HG02642 (cell line): ENCODE data around the gene CARD10.
"Not testable (repeated sequence)": the region's sequence is repeated elsewhere in the genome, so short reads cannot be mapped to it uniquely, and the experiment has no call there.

Source experiments
- ATAC-seq: cut with Tn5 transposase; IDR thresholded peaks from one replicate; pipeline ENCODE4 v1.9.1; 2021; ENCODE audit warnings: mild to moderate bottlenecking; ENCODE audit not compliant: unreplicated experiment, poor library complexity

Gene CARD10

DNA sequence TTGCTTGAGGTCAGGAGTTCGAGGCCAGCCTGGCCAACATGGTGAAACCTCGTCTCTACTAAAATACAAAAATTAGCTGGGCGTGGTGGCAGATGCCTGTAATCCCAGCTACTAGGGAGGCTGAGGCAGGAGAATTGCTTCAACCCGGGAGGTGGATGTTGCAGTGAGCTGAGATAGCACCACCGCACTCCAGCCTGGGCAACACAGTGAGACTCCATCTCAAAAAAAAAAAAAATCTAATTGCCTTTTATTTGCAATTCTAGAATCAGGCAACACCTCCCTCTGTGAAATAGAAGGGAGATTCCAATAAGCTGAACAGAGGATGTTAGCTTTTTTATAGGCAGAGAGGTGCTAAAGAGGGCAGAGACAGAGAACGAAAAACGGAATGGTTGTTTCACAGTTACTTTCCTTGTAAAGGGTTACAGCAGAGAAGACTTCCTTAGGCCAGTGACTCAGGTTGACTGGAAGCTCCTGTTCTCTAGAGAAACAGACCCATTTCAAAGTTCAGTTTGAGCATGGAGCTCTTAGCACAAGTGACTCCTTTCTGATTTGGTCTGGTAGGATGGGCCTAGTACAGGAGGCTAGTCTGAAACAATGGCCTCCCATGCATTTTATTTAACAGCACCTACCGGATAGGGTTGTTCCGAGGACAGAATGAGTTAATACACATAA lies 8.0 kb upstream of the CARD10 start:
- not testable (repeated sequence) for ATAC-seq

DNA sequence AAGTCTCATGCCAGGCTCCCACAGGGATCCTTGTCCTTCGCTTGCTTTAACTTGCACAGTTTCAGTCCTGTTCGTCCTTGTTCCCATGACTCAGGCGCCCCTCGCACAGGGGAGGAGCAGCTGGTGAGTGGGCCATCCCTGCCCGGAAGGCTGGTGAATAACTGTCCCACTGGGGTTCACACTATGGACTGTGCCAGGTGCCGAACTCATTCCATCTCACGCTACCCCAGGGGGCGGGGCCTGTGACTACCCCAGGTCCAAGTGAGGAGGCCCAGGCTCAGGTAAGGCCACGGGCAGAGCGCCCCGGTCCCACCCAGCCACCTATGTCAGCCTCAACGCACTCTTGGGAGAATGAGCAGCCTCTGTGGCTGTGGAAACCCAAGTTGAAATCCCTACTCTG lies 7.2 kb upstream of the CARD10 start:
- ATAC-seq, result no peak

DNA sequence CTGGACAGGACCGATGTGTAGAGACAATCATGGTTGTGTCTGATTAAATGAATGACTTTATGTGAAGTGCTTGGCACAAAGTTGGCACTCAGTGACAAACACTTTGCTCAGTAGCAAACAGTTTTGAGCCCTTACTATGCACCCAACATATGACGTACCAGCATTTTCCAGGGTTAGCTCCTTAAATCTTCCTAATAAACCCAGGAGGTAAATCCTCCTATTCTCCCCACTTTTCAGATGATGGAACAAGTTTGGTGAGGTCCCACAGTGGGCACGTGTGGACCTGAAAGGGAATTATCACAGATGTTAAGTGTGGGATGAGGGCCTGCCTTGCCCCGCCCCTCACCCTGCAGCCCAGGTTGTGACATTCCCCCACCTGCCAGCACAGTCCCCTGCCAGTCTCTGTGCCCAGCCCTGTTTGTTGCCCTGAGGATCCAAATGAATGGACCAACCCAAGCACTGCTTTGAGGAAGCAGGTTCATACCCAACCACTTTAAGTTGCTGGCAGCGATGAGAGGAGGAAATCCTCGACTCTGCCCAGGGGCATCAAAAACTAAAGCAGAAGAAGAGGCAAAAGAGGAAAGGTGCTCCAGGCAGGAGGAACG lies 6.6 kb upstream of the CARD10 start:
- ATAC-seq, result no peak

DNA sequence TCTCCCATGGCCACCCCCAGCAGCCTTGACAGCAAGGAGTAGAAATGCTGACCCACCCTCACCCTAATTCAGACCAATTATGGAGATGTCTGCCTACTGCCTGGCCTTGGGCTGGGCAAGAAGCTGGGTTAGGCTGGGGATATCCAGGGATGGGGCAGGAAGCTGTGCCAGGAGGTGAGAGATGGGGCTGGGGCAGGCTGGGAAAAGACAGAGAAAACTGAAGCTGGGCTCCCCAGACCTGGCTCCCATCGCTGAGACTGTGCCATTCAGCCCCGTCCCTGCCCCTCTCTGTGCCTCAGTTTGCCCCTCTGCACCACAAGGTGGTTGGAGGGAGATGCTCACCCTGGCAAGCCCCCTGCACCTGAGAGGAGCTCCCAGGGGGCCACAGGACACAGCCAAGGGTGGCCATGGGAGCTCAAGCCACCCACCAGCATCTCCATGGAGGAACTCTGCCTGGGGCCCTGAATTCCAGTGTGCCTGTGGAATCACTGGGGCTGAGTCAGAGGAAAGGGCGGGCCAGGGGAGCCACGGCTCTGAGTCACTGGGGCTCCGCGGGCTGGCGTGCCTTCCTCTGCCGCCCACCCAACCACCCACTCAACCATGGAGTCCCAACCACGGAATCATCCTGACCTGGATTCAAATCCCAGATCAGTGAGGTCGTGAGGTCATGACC lies 6.0 kb upstream of the CARD10 start:
- ATAC-seq, result no peak

DNA sequence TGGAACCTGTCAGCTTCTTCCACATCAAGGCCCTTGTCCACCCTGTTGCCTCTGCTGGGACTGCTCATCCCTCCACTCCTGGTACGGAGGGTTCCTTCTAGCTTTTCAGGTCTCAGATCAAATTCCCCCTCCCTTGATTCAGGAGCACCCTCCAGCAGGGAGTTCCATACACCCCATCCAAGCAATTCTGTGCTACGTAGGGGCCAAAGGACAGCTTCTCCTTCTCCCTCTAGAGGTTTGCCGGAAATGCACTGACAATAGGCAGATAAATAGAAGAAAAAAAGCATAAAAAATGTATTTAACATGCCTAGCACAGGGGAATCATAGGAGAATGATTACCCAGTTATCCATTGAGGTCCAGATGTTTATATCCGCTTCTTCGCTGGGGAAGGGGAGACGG lies 3.3 kb upstream of the CARD10 start:
- ATAC-seq, result no peak

DNA sequence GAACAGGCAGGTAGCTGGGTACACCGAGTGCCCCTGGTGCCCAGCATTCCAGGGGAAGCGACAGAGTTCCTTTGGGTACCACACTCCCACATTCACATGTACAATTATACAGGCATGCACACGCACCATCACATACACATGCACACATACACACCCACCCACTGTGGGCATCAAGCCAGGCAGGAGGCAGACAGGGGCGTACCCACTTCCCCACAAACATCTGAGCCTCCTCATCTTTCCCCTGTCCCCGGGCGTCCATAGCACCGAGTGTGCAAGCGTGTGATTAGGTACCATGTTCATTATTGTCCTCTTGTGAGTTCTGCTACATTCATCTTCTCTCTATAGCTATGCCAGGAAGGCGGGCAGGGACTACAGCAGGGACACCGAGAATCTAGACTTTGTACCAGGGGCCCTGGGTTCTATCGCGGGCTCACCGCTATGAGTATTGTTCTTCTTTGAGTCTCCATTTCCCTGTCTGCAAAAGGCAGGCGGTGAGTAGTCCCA lies 2.1 kb upstream of the CARD10 start:
- no peak for ATAC-seq

DNA sequence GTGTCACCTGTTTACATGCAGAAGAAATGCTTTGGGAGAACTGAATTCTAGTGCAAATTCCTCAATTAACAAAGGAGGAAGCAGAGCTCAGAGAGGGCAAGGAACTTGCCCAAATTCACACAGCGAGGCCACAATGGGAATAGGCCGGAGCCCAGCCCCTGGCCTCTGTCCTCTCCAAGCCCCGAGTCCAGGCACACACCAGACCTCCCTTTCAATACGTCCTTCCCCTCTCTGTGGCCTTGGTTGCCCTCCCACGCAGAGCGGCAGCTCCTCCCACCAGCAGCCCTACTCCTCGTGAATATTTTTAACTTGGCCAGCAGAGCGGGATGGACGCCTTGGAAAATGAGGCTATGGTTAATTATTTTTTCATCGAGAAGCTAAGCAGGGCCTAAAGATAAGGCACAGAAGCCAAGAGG lies 1.6 kb upstream of the CARD10 start:
- ATAC-seq, result no peak

DNA sequence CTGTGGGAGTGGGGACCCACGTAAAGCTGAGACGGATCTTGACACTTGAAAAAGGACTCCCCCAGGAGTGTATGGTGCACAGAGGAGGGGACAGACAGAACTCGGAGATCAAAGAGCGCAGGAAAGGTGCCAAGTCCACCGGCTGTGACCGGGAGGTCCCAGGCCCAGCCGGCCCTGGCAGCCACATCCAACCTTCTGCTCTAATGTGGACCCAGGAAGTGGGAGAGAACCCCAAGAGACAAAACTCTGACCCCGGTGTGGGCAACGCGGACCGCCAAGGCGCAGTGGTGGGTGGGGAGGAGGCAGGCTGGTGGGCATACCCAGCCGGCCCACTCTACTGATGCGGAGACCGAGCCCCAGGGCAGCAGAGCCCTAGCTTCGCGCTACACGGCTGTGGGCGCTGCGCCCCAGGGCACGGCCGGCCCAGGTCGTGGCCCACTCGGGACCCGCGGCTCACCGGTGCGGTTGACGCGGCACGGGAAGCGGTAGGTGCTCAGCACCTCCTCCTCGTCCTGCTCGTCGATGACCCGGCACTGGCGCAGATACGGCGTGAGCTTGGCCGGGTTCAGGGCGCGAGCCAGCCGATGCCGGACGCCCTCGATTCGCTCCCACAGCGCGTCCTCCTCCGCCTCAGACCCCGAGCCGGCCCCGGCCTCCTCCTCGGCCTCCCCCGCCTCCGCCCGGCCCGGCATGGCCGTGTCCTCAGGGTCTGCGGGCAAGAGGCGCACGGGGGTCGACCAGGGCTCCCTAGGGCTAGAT lies 527 bp downstream of the CARD10 start:
- no peak for ATAC-seq

DNA sequence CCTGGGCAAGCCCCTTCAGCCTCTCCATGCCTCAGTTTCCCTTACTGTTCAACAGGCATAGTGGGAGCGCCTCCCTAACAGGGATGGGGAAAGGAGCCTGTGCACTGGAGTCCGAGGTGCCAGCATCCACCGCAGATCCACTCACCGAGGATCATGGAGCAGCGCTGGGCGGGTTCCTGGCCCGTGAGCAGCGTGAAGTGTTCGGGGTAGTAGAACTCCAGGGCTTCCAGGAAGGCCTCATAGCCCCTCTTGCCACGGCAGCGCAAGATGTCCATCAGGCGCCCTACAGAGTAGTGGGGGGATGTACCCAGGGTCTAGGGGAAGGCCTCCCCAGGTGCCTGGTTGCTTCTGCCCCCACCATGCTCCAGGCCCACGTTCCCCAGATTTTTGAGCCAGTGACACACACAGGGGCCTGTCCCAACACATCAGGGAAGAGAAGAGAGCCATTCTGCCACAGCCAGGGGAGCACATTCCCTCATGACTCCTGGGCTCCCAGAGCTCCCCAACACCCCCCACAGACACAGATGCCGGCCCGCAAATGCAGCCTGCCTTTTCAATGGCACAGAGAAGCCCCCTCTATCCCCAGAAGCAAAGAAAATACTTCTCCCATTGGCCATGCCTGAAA lies 1.3 kb downstream of the CARD10 start:
- ATAC-seq, result no peak

DNA sequence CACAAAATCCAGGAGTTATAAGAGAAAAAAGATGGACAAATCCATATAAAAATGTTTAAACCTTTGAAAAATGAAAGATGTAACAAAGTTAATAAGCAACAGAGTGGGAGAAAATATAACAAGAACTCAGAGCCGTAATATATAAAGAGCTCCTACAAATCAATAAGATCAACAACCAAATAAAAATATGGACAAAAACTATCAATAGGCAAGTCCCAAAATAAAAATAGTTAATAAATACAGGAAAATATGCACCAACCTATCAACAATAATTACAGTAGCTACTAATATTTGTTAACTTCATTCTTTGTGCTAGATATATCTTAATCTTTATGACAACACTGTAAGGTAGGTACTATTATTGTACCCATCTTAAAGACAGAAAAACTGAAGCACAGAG lies 2.8 kb downstream of the CARD10 start:
- ATAC-seq, result no peak

DNA sequence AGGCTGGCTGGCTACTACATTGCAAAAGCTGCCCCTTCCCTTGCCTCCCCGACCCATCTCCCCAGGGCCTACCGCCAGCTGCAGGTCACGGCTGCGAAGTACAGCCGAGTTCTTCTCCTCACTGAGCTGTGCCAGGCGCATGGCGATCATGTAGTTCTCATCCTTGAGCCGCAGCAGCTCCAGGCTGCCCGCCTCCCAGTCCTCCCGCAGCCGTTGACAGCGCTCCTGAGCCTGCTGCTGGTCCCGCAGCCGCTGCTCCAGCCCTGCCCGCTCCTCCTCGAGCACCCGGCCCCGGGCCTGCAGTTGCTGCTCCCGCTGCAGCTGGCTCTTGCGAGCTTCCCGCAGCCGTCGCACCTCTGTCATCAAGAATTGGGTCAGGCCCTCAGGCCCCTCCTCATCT lies 3.3 kb downstream of the CARD10 start:
- ATAC-seq, result no peak

DNA sequence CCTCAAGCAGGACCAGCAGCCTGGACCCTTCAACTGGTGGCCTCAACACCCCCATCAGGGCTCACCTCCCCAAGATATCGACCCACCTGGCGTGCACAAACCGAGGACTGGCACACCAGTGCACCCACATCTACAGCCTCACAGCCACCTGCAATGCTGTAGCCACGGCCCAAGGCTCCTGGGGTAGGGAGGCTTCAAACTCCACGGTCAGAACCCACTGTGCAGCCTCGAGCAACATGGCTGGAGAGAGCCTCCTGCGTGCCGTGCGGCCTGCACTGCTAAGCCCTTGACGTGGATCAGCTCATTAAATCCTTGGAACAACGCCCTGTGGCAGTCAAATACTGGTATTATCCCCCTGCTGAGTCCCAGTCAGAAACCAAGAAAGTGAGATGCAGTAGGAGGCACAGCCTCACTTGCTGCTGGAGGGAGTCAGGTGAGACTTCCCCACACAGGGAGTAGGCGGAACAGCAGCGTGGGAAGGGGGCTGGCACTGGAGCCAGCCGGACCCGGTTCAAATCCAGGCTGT lies 4.6 kb downstream of the CARD10 start:
- no peak for ATAC-seq

DNA sequence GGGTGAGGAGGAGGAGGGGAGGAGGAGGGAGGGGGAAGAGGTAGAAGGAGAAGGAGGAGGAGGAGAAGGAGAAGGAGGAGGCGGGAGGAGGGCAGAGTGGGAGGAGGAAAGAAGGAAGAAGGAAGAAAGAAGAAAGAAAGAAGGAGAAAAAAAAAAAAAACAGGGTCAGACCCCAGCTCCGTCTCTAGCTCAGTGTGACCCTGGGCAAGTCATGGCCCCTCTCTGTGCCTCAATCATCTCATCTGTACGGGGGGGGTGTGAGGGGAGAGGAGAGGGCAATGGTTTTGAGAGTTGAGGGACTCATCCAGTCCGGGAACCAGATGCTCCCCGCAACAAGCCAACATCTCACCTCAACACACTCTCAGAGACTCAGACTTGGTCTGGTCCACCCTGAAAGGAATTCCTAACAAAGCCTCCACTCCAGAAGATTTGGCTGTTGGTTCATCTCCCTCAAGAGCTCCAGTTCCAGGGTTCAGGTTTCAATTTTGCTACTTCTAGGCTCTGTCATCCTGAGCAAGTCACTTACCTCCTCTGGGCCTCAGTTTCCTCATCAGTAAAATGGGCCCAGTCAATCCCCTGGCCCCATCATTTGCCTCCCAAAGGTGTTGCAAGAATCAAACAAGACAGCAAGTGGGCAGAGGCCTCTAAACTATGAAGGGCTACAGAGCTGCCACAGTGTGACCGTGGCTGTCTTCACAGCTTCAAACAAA lies 7.7 kb downstream of the CARD10 start:
- no peak for ATAC-seq

DNA sequence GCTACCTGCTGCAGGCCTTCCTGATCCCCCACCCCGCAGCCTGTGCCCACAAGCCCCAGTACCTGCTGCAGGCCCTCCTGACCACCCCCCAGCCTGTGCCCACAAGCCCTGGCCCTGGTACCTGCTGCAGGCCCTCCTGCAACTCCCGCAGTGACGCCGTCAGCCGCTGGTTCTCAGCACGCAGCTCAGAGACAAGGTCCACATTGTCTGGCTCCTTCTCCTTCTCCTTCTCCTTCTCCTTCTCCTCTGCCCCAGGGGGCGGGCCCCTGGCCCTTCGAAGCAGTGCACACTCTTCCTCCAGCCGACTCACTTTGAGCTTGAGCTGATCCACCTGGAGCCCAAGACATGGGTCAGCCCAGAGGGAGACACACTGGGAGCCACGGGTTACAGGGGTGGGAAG lies 9.1 kb downstream of the CARD10 start:
- no peak for ATAC-seq

DNA sequence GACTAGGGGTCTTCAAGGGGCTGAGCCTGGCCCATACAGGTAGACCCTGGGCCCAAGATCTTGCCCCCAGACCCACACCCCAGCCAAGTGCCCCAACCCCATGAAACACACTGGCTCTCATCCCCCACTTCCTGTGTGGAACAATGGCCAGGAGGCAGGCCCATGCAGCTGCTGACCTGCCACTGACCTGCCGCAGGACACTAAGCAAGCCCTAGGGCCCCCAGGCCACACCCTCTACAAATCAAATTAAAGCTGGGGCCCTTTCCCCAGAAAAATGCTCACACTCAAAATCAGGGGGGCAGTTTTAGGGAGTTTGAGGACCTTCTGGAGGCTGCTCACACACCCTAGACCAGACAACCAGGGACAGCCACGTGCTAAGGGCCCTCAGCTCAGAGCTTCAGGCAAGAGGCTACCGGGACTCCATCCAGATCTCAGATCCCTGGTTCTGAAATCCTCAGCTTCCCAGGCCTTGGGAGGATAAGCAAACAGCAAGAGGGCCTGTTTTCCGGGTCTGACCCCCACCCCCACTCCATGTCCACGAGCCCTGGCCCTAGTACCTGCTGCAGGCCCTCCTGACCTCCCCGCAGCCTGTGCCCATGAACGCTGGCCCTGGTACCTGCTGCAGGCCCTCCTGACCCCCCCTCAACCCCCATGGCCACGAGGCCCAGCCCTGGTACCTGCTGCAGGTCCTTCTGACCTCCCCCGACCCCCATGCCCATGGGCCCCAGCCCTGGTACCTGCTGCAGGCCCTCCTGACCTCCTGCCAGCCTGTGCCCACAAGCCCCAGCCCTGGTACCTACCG lies 10.0 kb downstream of the CARD10 start:
- ATAC-seq, result no peak

DNA sequence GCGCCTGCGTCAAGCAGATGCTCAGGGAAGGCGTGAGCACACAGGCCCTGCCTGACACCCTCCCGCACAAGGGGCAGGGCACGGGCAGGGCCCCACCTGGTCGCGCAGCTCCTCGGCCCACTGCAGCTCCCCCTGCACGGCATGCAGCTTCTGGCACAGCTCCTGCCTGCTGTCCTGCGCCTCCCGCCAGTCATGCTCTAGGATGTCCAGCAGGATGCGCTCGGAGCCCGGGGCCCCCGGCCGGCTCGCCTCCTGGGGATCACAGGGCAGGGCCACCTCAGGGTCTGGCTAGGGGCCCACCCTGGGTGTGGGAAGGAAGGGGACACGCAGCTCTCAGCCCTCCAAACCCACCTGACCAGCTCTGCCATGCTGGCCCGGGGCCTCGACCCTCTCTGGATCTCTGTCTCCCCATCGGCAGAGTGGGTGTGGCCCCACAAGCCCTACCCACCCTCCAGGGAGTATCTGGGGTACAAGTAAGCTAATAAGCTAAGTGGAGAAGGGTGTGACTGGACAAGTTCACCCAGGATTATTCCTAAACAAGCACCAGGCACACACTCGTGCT lies 10.7 kb downstream of the CARD10 start:
- no peak for ATAC-seq

DNA sequence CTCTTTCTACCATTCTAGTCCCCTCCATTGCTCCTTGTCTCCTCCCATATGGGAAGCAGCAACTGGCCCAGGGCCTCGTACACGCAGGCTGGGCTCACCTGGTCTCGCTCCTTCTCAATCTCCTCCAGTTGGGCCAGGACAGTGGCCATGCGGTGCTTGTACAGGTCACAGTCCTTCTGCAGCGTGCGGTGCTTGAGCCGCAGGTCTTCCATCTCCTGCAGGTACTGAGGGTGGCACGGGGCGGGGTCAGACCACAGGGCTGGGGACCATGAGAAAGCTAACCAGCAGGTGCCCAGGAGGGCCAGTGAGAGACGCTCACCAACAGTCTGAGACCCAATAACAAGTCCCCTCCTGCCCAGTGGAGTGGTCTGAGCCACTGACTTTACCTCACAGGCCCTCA lies 11.5 kb downstream of the CARD10 start:
- no peak for ATAC-seq

DNA sequence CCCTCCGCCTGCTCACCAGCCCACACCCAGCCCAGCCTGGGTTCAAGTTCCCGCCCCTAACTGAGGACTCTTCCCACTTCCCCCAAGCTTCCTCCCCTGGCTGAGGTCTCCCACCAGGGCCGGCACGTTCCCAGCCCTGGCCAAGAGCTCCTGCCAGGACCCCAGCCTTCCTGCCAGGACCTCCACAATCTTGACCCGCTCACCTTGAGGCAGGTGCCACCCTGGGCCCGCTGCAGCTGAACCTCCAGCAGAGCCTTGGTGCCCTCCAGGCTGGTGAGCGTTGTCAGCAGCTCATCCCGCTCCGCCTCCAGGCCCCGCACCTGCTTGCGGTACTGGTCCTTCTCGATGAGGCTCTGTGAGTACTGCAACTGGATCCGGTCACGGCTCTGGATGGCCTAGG lies 13.2 kb downstream of the CARD10 start:
- ATAC-seq, result no peak

DNA sequence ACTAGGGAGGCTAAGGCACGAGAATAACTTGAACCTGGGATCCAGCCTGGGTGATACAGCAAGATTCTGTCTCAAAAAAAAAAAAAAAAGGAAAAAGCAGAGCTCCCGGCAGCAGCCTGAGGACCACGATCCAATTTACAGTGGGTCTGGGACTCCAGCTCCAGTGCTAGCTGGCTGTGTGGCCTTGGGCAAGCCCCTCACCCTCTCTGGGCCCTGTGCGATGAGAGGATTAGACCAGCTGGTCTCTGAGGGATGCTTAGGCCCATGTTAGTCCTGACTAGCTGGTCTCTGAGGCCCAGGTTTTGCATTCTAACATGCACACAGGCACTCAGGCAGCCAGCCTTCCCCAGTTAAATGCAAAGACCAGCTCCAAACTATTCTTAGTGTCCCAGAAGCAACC lies 13.7 kb downstream of the CARD10 start:
- no peak for ATAC-seq
